HuH-7 (cell line): ENCODE data around the gene MARCHF6.
A peak's percentile ranks its signal among the peaks of the same experiment; 100 is the strongest.
"Not testable (repeated sequence)": the region's sequence is repeated elsewhere in the genome, so short reads cannot be mapped to it uniquely, and the experiment has no call there.

ENCODE experiments used
- DNase-seq: peaks from one replicate; pipeline ENCODE4 v3.0.0; 2011; ENCODE audit warnings: low spot score

Gene MARCHF6

DNA sequence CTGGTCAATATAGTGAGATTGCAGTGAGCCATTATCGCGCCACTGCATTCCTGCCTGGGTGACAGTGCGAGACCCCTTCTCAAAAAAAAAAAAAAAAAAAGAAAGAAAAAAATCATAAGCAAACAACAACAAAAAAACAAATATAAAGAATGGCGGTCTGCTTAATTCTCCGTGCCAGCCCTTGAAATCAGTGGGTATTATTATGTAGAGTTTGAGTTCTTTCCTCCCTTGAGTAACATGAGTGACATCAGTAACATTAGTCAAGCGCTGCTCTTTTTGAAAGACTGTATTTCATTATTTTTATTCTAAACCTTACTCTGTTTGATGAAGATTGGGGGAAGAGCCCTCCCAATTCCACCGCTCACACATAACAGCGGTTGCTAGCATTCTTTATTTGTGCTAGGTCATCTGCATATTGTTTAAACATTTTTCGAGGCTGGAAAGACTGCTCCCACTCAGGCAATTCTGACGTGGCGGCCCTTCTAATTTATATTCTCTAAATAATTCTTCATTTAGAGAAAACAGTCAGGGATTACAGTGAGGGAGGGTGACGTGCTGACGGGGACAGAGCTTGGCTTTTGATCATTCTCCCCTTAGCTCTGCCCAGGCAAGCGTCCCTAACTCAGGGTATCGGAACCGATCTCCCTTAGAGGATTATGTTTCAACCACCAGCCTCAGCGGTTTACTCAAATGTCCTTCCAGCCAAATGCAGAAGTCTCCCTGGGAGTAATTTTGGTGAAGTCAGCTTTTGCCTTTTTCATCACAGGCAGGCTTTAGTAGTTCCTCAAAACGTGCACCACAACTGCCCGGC lies 860 bp upstream of the MARCHF6 start:
- DNase-seq: no peak

DNA sequence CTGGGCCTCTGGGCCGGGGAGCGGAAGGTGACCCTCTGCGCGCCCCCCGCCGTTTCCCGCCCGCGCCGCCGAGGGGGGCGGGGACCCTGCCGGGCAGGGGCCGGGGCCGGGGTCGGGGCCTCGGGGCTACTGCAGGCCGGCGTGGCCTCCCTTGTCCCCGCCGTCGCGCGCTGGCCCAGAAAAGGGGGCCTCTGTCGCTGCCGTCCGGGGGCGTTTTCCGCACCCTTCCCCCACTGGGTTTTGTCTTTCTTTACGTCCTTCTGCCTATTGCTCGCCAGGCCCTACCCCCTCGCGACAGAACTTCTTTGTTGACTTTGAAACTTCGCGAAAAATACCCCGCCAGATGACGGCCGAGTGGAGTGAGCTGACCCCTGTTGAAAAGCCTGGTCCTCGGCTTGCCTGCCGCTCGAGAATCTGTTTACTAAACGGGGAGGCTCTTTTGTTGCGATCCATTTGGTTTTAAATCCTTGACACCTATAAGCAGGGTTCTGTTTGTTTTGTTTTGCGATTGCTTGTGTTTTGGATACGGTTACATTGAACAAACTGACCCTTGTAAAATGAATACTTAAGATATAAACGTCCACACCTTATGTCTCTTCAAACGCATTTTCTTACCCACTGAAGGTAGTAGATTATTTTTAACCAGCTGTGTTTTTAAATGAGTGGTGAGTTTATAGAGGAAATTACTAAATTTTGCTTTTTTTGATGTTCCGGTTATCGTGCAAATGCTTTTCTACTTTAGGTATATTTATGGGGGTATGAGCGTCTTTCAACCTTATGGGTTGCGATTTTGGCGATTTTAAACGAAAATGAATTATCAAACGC lies 765 bp downstream of the MARCHF6 start:
- DNase-seq: peak; percentile 29

DNA sequence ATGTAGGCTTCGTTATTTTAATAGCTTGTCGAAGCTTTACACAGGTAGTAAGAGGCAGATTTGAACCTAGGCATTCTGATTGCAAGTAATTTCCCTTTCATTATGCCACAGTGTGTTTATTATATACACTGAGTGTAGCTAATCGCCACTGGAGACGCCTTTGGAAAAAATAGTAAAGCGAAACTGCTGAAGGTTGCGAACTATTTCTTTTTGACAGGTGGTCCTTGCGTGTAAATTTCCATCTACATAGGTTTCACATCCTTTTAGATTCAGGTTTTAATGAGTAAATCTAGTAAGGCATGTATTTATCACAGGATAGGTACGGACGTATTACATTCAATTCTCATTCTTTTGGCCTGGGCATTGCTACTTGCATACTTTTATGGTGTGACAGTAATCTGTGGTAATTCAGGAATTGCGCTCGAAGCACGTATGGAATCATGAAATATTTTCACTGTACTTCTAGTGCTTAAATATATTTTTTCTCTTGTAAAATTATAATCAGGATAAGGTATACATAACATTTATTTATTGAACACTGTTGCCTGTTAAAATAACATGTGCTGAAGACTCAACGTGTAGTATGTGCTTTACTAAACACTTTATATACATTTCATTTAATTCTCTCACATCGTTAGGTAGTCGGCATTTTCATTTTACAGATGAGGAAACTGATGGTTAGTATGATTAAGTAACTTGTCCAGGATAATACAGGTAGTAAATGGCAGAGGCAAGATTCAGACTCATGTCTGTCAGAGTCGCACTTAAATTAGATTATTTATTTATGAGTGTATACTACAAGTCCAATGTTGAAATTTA lies 1.8 kb downstream of the MARCHF6 start:
- DNase-seq: no peak

DNA sequence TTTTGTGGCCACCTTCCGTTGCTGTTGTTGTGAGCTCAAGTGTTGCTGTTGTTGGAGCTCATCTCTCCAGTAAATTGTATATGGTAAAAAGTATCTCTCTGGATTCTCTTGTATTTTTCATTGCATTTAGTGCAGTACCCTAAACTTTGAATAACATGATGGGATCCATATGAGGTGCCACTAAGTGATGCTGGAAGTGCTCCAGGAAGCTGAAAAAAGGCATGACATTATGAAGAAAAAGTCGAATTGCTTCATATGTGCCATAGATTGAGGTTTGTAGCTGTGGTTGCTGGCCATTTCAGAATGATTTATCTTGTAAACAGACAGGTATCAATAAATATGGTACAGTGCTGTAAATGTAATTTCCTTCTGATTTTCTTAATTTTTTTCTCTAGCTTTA lies 5.5 kb downstream of the MARCHF6 start:
- DNase-seq: no peak

DNA sequence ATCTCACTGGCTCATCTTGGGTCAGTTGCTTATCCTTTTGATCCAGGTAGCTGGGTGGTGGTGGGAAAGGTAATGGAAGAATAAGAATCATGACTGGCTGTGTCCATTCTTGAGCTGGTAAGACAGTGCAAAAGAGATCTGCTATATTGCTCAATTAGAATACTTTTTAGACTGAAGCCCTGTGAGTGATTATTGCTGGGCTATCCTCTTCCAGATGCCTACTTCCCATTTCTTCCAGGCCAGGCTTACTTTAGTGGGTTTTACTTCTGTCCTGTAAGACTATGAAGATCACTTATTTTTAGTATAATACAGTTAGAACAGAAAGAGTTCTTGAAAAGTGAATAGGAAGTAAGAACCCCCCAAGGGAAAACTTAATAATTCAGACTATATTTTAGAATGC lies 7.2 kb downstream of the MARCHF6 start:
- no peak for DNase-seq

DNA sequence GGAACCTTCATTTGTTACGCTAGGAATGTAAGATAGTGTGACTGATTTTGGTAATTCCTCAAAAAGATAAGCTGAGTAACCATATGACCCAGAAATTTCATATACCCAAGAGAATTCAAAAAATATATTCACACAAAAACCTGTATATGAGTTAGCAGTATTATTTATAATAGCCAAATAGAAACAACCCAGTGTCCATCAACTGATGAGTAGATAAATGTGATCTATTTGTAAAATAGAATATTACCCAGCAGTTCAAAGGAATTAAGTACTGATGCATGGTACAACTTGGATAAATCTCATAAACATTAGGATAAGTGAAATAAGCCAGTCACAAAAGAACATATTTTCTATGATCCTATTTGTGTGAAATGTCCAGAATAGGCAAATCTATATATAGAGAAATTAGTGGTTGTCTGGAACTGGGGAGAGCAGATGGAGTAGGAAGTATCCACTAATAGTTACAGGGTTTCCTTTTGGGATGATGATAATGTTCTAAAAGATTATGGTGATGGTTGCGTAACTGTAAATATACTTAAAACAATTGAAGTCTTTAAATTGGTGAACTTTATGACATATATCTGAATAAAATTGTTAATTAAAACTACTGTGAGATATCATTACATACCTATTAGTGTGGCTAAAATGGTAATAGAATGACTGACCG lies 10.2 kb downstream of the MARCHF6 start:
- no peak for DNase-seq

DNA sequence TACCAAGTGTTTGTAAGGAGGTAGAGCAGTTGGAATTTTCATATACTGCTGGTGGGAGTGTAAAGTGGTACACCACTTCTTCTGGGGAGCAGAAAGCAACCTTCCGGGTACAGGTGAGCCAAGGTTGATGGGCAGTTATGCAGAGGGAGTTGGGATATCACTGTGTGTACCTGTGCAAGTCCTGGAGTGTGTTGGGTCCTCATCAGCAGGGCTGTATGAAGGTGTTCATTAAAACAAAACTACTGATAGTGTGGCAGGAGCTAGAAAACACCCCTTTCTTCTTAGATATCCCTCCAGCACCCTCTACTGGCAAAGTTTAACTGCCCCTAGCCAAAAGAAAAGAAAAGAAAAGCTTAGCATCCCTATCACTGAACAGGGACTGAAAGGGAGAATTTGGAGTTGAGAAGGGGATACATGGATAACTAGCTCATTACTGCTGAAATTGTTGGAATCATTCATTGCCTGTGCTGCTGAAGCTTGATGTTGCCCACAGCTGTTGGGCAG lies 10.7 kb downstream of the MARCHF6 start:
- no peak for DNase-seq

DNA sequence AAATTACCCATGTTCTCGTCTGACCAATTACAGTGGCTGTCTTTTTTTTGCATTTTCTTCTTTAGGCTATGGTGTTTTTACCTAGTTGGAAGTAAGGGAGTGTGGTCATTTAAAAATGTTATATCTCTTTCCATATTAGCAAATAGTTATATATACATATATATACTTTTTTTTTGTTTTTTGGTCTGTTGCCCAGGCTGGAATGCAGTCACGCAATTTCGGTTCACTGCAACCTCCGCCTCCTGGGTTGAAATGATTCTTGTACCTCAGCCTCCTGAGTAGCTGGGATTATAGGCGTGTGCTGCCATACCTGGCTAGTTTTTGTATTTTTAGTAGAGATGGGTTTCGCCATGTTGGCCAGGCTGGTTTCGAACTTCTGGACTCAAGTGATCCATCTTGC lies 12.3 kb downstream of the MARCHF6 start:
- no peak for DNase-seq

DNA sequence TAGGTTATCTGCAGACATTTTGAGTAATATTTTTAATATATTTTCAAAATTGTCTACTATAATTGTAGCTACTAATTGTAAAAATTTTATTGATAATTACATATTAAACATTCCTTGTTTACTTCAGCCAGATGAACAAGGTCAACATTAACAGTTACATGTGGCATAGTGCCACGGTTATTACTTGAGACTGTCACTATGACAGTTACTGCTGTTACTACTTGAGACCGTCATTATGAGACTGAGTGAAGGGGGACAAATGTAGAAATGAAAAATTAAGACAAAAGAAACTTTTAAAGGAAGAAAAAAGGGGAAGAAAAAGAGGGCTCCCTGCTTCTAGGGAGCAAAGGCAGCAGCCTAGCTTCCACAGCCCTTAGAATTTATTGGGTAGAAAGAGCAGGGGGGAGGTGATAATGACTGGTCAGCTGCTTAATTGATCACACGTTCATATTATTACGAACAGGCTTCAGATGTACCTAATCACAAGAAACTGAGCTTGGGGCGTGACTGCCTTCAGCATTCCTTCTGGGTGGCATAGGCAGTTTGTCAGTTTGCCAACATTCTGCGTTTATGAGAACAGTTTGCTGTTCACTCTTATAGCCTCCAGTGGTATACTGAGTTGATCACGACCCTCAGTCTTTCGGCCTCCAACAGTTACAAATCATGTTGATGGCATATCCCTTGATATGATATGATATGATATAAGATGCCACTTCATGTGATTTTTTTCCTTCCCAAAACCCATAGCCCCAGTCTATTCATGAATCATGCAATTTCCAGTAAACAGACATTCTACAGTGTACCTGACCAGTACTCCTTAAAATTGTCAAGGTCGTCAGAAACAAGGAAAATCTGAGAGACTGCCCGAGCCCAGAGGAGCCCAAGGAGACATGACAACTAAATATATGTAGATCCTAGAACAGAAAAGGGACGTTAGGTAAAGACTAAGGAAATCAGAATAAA lies 13.1 kb downstream of the MARCHF6 start:
- DNase-seq: no peak

DNA sequence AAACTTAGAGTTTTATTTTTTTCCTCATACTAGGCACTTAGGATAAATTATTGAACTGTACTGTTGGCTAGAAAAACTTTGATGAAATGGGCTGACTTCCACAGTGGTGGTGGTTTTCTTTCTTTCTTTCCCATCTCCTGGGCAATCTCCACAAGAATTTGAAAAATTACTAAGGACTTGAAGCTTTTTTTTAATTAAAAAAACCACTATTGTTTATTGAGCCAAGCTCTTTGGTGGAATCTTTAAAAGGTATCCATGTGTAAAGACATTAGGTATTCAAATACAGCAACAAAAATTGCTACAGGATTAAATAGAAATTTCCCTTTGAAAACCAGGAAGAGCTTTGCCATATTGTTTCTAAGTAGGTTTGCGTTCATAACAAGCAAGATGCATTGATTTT lies 14.1 kb downstream of the MARCHF6 start:
- DNase-seq: no peak

DNA sequence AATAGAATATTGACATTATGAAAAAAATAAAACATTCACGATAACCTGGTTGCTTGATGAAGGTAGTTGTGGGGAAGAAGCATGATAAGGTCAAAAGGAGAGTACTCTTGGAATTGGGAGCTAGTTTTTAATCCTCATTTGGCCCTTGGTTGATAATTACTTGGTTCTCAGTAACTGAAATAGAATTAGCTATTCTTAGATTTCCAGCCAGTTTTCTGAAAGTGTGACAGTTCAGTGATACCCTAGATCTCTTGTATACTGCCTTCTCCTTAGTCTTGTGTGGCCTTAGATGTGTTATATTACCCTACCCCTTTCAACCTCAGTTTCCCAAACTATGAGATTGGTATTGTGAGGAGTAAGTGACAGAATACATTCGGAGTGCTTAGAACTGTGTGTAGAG lies 17.4 kb downstream of the MARCHF6 start:
- no peak for DNase-seq

DNA sequence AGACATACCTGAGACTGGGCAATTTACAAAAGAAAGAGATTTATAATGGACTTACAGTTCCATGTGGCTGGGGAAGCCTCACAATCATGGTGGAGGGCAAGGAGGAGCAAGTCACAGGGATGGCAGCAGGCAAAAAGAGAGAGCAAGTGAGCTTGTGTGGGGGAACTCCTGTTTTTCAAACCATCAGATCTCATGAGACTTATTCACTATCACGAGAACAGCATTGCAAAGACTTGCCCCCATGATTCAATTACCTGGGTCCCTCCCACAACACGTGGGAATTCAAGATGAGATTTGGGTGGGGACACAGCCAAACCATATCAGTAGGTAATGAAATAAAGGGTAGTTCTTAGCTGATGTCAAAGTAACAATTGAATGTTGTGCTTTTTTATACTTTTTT lies 17.9 kb downstream of the MARCHF6 start:
- DNase-seq: not testable (repeated sequence)

DNA sequence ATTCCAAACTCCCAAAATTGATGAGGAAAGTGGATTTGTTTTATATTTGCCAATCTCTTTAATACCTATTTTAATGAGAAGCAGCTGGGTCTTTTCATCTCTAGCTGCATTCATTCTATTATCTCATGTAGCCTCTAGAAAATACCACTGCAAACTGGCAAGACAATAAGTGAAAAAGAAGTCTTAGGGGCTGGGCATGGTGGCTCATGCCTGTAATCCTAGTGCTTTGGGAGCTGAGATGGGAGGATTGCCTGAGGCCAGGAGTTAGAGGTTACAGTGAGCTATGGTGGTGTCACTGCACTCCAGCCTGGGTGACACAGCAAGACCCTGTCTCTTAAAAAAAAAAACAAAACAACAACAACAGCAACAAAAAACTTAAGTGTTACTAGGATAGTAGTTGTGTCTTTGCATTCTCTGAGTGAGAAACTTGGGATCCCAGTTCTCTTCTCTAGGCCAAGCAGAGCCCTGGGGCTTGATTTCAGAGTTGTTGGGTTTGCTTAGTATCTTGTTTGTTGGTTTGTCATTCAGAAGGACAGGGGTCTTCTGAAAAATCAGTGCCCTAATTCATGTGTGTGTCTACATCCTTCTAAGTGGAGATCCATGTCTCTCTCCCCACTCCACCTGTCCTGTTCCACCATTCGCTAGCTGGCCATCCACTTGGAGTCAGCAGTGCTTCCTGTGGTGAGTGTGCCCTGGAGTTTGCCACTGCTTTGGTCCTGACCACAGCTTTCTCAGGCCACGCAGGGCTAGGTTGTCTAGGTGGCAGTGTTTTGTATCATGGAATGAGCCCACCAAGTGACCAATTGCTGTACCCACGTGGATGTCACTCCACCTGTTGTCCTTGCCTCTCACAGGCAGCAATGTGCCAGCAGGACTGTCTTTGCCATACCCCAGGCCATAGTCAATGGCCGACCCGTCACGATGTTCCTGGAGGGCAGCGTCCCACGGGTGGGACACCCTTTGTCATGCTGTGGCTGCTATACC lies 19.5 kb downstream of the MARCHF6 start:
- no peak for DNase-seq

DNA sequence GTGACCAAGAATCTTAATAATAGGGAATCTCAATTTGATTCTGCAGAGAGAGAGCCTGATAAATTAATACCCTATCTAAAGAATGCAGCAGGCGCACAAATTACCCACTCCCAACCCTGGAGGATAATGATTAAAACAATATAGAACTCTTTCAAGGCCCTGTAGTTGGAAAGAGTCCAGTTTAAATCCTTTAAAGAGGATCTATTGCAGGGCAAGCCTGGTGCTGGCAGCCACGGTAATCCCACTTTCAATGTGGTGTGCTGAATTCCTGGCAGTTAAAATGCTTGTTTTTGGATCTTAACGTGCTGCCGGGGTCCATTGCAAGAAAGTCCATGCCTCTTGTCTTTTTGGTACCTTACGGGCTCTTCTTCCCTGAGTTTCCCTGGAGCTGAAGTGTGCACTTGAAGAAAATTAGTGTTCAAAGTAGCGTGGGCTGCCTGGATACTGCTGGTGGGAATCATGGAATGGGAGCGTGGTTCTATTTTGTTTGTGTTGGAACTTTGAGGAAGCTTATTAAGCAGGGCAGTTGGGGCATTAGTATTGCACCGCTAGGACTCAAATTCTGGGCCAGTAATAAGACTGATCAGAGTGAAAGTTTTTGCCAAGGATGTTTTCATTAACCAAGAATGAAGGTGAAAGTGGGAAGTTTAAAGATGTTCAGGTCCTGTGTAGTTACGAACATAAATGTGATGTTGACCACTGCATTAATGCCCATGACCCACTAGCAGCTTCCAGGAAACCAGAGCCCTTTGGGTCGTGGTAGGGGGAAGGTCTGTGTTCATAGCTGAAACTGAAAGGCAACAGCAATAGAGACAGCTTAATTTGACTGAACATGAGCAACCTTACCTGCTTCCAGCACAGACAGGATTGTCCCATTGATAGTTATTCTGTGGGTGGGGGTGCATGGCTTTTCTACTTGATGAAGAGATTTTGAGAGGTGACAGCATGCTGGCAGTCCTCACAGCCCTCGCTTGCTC lies 20.8 kb downstream of the MARCHF6 start:
- DNase-seq: no peak

DNA sequence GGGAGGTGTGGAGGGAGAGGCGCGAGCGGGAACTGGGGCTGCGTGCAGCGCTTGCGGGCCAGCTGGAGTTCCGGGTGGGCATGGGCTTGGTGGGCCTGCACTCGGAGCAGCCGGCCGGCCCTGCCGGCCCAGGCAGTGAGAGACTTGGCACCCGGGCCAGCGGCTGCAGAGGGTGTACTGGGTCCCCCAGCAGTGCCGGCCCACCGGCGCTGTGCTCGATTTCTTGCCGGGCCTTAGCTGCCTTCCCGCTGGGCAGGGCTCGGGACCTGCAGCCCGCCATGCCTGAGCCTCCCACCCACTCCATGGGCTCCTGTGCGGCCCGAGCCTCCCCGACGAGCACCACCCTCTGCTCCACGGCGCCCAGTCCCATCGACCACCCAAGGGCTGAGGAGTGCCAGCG lies 21.7 kb downstream of the MARCHF6 start:
- DNase-seq: not testable (repeated sequence)

DNA sequence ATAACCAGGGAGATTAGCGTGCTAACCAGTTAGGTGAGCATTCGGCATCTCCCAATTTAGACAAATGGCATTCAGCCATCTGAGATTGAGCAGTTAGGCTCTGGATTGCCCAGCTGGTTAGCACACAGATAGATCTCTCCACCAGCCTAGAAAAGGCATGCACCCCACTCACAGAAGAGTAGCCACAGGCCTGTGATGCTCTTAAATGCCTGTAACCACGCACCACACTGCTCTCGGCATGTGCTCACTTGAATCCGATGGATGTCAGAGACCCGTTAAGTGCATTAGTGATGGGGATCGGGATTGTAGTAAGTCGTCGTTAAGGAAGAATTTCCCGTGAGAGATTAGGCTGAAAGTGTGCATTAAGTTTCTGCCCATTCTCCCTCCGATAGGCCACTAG lies 23.0 kb downstream of the MARCHF6 start:
- no peak for DNase-seq

DNA sequence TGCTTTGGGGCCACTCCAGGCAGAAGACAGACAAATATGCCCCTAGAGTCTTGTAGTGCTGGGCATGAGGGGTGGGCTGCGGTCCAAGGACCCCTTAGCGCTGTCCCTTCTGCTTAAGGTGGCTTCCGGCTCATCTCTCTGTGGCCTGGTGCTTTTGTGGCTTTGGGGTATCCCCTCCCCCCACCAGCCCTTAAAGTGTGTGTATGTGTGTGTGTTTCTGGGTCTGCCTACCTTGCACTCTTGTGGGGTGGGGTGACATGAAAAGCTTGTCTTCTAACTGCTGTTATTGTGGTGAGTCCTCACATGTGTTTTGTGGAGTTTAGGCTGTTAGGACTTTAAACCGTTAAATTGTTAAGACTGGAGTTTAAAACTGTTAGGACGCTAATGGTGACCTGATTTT lies 23.6 kb downstream of the MARCHF6 start:
- DNase-seq: no peak

DNA sequence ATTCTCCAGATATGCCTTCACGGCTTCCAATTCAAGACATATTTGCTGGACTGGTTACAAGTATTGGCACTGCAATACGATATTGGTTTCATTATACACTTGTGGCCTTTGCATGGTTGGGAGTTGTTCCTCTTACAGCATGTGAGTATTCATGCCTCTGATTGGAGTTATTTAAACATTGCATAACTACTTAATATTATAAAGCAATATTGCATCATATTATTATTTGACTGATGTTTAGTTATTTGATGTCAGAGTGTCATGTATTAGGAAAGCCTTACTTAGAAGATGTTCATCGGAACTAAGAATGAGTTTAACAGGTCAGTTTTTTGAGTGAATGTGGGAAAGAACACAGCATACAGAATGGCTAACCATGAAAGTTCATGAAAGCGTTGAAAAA lies 28.3 kb downstream of the MARCHF6 start:
- no peak for DNase-seq
